ENCODE results near the gene C1QTNF7.

Gene C1QTNF7

GRCh38 chr4:15438939-15439524, 11.2 kb downstream of the C1QTNF7 start:
- no peaks in the 10 kb centered on the region for H4K20me1 ChIP-seq (ENCODE audit: control insufficient read depth, insufficient read depth, low read depth, low read length)
- no peaks in the 10 kb centered on the region for H3K9me3 ChIP-seq (ENCODE audit: control insufficient read depth, insufficient read depth, low read length)
- no peak overlapping the region for H3K4me2 ChIP-seq (ENCODE audit: low read length)
- H3K9me2 ChIP-seq (replicated peaks; ENCODE audit: control insufficient read depth, low read length), result no peaks in the 10 kb centered on the region
- no peaks in the 10 kb centered on the region for H3K4me1 ChIP-seq (ENCODE audit: control insufficient read depth, low read length)
- H3K4me3 ChIP-seq (ENCODE audit: low read length), result no peak overlapping the region
- no peak for TF ChIP-seq CTCF (IDR thresholded peaks at IDR 0.05; ENCODE audit: low read depth, low read length, poor library complexity, severe bottlenecking)
- TF ChIP-seq EZH2phosphoT487 (IDR thresholded peaks at IDR 0.05; ENCODE audit: borderline replicate concordance, low read length), result no peak
- H3K79me2 ChIP-seq (ENCODE audit: control insufficient read depth, low read length), result no peaks in the 10 kb centered on the region
- H3F3A ChIP-seq (ENCODE audit: control insufficient read depth, insufficient read depth), result no peaks in the 10 kb centered on the region
- H3K36me3 ChIP-seq (ENCODE audit: control insufficient read depth, low read length), result no peaks in the 10 kb centered on the region
- peaks cover 8% of the 10 kb centered on the region; the same call in 1 of the 2 replicates for H3K27me3 ChIP-seq (ENCODE audit: control insufficient read depth, low read length)
- H3K27ac ChIP-seq (ENCODE audit: low read depth, low read length), result no peak overlapping the region

GRCh38 chr4:15443371-15444160, 15.7 kb downstream of the C1QTNF7 start:
- Histone ChIP-seq H4K20me1 (ENCODE audit: control insufficient read depth, insufficient read depth, low read depth, low read length) (no peaks in the 10 kb centered on the region), H3K36me3 (ENCODE audit: control insufficient read depth, low read length) (no peaks in the 10 kb centered on the region), H3F3A (ENCODE audit: control insufficient read depth, insufficient read depth) (no peaks in the 10 kb centered on the region), H3K9me2 (replicated peaks; ENCODE audit: control insufficient read depth, low read length) (no peaks in the 10 kb centered on the region), H3K79me2 (ENCODE audit: control insufficient read depth, low read length) (no peaks in the 10 kb centered on the region), H3K27me3 (ENCODE audit: control insufficient read depth, low read length) (no peaks in the 10 kb centered on the region), H3K27ac (ENCODE audit: low read depth, low read length) (no peak overlapping the region), H3K4me2 (ENCODE audit: low read length) (no peak overlapping the region), H3K4me3 (ENCODE audit: low read length) (no peak overlapping the region), H3K4me1 (ENCODE audit: control insufficient read depth, low read length) (no peaks in the 10 kb centered on the region), H3K9me3 (ENCODE audit: control insufficient read depth, insufficient read depth, low read length) (no peaks in the 10 kb centered on the region)
- no peak for TF ChIP-seq CTCF (IDR thresholded peaks at IDR 0.05; ENCODE audit: low read depth, low read length, poor library complexity, severe bottlenecking)
- TF ChIP-seq EZH2phosphoT487 (IDR thresholded peaks at IDR 0.05; ENCODE audit: borderline replicate concordance, low read length), result no peak

GRCh38 chr4:15444276-15444675, 16.4 kb downstream of the C1QTNF7 start:
- Histone ChIP-seq H3F3A (ENCODE audit: control insufficient read depth, insufficient read depth) (no peaks in the 10 kb centered on the region), H3K27me3 (ENCODE audit: control insufficient read depth, low read length) (no peaks in the 10 kb centered on the region), H3K4me2 (ENCODE audit: low read length) (no peak overlapping the region), H3K9me3 (ENCODE audit: control insufficient read depth, insufficient read depth, low read length) (no peaks in the 10 kb centered on the region), H3K36me3 (ENCODE audit: control insufficient read depth, low read length) (no peaks in the 10 kb centered on the region), H3K4me1 (ENCODE audit: control insufficient read depth, low read length) (no peaks in the 10 kb centered on the region), H3K4me3 (ENCODE audit: low read length) (no peak overlapping the region), H4K20me1 (ENCODE audit: control insufficient read depth, insufficient read depth, low read depth, low read length) (no peaks in the 10 kb centered on the region), H3K79me2 (ENCODE audit: control insufficient read depth, low read length) (no peaks in the 10 kb centered on the region), H3K9me2 (replicated peaks; ENCODE audit: control insufficient read depth, low read length) (no peaks in the 10 kb centered on the region), H3K27ac (ENCODE audit: low read depth, low read length) (no peak overlapping the region)
- no peak for TF ChIP-seq CTCF (IDR thresholded peaks at IDR 0.05; ENCODE audit: low read depth, low read length, poor library complexity, severe bottlenecking)
- no peak for TF ChIP-seq EZH2phosphoT487 (IDR thresholded peaks at IDR 0.05; ENCODE audit: borderline replicate concordance, low read length)
